M059J (cell line): ENCODE measurements around the gene ZSCAN26. TPM values are rescaled to one million over a fixed set of nuclear protein-coding genes. Genes with fewer than 3 reads are reported as not detected.

ENCODE experiments used
- DNase-seq: peaks from one replicate; pipeline ENCODE4 v3.0.0-alpha.2; 2012; ENCODE audit warnings: low read depth
- total RNA-seq: library from RNA; depleted of rRNA; stranded (reverse); fragments of >200 nt; shearing (Covaris generic); gene quantifications from 2 replicates; pipeline ENCODE4 v1.2.3, GENCODE V29; 2014; rRNA removed

Gene ZSCAN26
- total RNA-seq, 1 experiment from 2014 or later = 30.6 TPM

DNA sequence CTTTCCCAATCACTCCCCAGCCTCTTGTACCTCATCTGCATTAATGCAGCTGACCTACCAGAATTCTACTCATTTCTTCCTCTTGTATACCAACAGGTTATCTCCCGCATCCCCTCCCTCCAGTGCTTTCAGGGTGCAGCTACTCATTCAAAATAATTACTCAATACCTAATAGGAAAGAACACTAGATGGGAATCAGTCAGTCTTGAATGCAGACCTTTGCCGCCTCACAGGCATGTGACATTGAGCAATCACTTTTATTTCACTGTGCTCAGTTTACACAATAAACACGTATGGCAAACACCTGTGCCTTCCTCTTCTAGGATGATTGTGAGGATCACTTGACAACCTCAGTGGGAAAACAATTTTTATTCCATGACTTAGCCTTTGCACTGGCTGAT is 55.7 kb downstream of the ZSCAN26 start:
- no peak for DNase-seq

DNA sequence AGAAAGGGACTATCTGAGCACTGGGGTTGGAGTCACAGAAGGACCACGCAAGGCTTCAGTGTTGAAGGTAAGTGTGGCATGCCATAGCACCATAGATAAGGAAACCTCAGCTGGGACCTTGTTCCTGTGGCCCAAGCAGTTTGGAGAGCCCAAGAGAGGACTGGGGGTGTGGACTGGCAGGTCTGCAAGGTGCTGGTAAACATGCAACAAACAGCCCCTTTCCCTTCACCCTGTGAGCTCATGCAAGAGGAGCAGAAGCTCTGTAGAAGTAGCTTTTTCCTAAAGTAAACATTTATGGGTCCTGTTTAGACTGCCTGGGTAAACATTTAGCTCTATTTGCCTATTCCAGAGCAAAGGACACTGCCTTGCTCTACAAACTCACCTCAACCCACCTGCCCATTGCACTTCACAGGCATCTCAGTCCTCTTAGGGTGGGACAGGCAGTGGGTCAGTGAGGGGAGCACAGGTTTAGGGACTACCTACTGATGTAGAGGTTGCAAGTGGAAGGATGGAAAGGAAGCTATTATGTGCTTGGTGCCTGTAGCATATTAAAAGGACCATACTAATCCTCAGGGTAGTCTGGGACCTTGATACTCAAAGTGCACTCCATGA is 57.0 kb downstream of the ZSCAN26 start:
- DNase-seq = no peak

DNA sequence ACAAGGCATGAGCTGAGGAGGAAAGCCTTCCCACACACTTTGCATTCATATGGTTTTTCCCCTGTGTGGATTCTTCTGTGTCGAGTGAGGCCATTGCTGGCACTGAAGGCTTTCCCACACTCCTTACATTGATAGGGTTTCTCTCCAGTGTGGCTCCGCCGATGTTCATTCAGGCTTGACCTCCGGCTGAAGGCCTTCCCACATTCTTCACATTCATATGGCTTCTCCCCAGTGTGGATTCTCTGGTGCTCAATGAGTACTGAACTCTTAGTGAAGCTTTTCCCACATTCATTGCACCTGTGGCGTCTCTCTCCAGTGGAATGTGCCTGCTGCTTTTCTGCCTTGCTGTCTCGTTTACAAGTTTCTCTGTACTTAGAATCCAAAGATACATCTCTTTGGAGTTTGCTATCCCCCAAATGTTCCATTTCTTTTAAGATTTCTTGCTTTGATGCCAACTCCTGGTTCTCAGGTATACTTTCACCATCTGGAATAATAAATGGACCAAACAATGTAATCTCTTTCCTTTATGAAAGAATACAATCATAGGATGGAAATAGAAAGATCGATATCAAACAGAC is 59.5 kb downstream of the ZSCAN26 start:
- DNase-seq = no peak

Other genes with a start within 250 kb of the ZSCAN26 start
- gene ZNF165, start 186.6 kb upstream of the ZSCAN26 start, total RNA-seq = 0.89 and 1.6 TPM in 2 replicates
- gene ZSCAN16, start 142.5 kb upstream of the ZSCAN26 start, total RNA-seq = 1.9 and 7.8 TPM in 2 replicates
- 16.4 and 20.6 TPM in 2 replicates for gene ZKSCAN8, start 125.3 kb upstream of the ZSCAN26 start, total RNA-seq
- gene ZSCAN9, start 41.9 kb upstream of the ZSCAN26 start, total RNA-seq = 18.1 and 26.9 TPM in 2 replicates
- gene ZKSCAN4, start 14.9 kb upstream of the ZSCAN26 start, total RNA-seq = 3.7 and 11.5 TPM in 2 replicates
- gene NKAPL, start 7.8 kb upstream of the ZSCAN26 start, total RNA-seq = not detected in 2 replicates
- gene PGBD1, start 14.4 kb downstream of the ZSCAN26 start, total RNA-seq = 10.5 and 11.9 TPM in 2 replicates
- 19.7 and 20.4 TPM in 2 replicates for gene ZSCAN31, start 69.0 kb downstream of the ZSCAN26 start, total RNA-seq
- gene ZKSCAN3, start 82.8 kb downstream of the ZSCAN26 start, total RNA-seq = 4.6 and 8.1 TPM in 2 replicates
- 4.1 and 6.3 TPM in 2 replicates for gene ZSCAN12, start 132.6 kb downstream of the ZSCAN26 start, total RNA-seq
- gene ZSCAN23, start 176.3 kb downstream of the ZSCAN26 start, total RNA-seq = 8.2 and 16.2 TPM in 2 replicates
- not detected in 2 replicates for gene GPX6, start 248.7 kb downstream of the ZSCAN26 start, total RNA-seq